ENCODE measurements around the gene HYAL3.

DNA sequence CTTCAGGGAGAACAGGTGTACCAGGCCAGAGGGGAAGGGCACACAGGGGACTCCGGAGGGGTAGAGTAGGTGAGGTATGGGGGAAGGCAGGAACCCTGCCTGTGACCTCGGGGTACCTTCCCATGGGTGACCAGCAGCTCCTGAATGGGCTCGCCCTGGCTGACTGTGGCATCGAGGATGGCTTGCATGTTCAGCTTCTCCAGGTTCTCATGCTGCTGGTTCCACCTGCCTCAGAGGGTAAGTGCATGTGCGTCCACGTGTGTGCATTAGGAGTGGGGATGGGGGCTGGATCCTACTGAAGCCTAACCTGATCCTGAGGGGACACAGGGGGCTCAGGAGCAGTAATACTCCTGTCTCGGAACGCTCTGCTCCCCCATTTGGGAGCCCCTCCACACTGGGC, 45.8 kb upstream of the HYAL3 start:
- TF ChIP-seq, protein P1, sequence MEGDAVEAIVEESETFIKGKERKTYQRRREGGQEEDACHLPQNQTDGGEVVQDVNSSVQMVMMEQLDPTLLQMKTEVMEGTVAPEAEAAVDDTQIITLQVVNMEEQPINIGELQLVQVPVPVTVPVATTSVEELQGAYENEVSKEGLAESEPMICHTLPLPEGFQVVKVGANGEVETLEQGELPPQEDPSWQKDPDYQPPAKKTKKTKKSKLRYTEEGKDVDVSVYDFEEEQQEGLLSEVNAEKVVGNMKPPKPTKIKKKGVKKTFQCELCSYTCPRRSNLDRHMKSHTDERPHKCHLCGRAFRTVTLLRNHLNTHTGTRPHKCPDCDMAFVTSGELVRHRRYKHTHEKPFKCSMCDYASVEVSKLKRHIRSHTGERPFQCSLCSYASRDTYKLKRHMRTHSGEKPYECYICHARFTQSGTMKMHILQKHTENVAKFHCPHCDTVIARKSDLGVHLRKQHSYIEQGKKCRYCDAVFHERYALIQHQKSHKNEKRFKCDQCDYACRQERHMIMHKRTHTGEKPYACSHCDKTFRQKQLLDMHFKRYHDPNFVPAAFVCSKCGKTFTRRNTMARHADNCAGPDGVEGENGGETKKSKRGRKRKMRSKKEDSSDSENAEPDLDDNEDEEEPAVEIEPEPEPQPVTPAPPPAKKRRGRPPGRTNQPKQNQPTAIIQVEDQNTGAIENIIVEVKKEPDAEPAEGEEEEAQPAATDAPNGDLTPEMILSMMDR (IDR thresholded peaks at IDR 0.05): no peak
- TF ChIP-seq POLR2A (IDR thresholded peaks at IDR 0.05): no peak

All from Peyer's patch (tissue), 4 donors.